ENCODE results near the gene PEX14.

The PEX14 gene

DNA sequence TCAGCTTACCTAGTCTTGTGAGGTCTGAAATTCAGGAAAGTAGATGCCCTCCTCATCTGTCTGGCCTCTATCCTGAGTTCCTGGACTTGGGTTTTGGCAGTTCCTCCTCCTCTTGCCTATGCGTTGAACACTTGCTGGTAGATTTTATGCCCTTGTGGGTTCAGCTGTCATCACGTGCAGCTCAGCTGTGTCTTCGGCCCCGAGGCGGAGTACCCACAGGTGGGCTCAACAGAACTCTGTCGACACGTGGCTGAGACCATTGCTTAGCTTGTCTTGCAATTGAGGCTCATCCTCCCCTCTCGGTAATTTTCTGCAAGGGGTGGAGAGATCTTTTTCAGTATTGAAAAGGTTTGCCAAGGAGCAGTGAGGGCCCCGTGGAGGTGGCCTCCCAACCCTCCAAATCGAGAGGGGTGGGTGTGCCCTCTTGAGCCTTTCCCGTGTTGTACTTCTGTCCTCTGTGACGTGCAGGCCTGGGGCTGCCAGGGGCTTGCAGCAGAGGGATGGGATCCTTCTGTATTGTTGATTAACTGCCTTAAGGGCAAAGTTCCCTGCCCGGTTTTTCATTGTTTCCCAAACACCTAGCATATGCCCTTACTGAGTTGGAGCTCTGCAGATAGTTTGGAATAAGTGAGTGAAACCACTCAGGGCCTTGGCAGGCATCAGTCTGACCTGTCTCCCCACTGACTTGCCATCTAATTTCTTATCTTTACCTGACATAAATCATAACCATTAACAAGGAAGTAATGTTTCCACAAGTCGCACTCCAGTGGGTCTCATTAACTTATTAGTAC, 41.6 kb upstream of the PEX14 start:
- DNase-seq (ENCODE audit: low read depth) = no peak
- TF ChIP-seq CTCF (IDR thresholded peaks at IDR 0.05; ENCODE audit: insufficient read depth, low read depth, low read length, missing control alignments) = no peak
- no peak overlapping the region for H3K4me3 ChIP-seq (ENCODE audit: low read length)

DNA sequence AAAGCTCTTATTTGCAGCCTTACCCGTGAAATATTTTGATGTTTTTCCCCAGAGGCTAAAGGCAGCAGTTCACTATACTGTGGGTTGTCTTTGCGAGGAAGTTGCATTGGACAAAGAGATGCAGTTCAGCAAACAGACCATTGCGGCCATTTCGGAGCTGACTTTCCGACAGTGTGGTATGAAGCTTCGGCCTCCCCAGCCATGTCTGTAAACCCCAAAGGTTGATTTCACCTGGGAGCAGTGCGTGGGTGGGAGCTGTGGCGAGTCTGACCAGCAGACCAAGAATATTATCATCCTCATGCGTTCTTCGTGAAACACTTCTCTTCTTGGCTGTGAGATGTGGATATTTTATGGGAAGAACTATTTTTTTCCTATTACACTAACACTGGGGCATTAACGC, 41.0 kb upstream of the PEX14 start:
- no peak for DNase-seq (ENCODE audit: low read depth)
- H3K4me3 ChIP-seq (ENCODE audit: low read length) = no peak overlapping the region
- no peak for TF ChIP-seq CTCF (IDR thresholded peaks at IDR 0.05; ENCODE audit: insufficient read depth, low read depth, low read length, missing control alignments)

- no peak overlapping the region for H3K4me3 ChIP-seq (ENCODE audit: low read length)
- no peak for DNase-seq (ENCODE audit: low read depth)
- TF ChIP-seq CTCF (IDR thresholded peaks at IDR 0.05; ENCODE audit: insufficient read depth, low read depth, low read length, missing control alignments) = no peak
These were observed 40.2 kb upstream of the PEX14 start for GRCh38 chr1:10434590-10434989.

GRCh38 chr1:10437052-10437451, 37.7 kb upstream of the PEX14 start:
- DNase-seq (ENCODE audit: low read depth) = no peak
- no peak for TF ChIP-seq CTCF (IDR thresholded peaks at IDR 0.05; ENCODE audit: insufficient read depth, low read depth, low read length, missing control alignments)
- H3K4me3 ChIP-seq (ENCODE audit: low read length) = no peak overlapping the region

- no peak for TF ChIP-seq CTCF (IDR thresholded peaks at IDR 0.05; ENCODE audit: insufficient read depth, low read depth, low read length, missing control alignments)
- DNase-seq (ENCODE audit: low read depth) = no peak
- no peak overlapping the region for H3K4me3 ChIP-seq (ENCODE audit: low read length)
These were observed 36.0 kb upstream of the PEX14 start for GRCh38 chr1:10438677-10439163.

DNA sequence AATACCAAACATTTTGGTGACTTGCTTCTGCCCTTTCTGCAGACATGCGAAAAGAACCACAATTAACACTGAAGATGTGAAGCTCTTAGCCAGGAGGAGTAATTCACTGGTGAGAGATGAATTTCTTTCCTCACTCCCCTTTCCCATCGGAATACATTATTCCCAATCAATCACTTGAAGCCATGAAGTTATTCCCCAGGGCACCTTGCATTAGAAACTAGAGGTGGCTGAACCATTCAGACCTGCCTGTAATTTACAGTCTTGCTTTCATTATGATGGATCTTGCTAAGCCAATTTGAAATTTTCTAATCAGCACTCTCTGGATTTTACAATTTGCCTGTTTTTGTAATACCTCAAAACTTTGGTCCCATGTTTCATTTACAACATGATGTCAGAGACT, 34.4 kb upstream of the PEX14 start:
- no peak for DNase-seq (ENCODE audit: low read depth)
- TF ChIP-seq CTCF (IDR thresholded peaks at IDR 0.05; ENCODE audit: insufficient read depth, low read depth, low read length, missing control alignments) = no peak
- H3K4me3 ChIP-seq (ENCODE audit: low read length) = no peak overlapping the region

DNA sequence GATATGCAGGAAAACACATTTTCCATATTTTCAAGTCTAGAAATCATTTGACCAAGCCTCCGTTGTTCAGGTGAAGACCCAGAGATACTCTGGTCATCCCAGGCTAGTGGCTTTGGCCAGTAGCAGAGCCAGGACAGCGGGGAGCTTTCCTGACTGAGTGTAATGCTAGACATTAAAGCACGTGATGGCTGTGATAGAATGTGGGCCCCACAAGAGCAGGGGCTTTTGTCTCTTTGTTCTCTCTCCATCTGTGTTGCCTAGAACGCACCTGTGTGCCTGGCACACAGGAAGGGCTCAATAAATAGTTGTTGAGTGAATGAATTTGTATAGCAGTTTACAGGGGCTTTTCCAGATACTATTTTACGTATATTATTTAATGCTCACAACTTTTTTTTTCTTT, 34.0 kb upstream of the PEX14 start:
- DNase-seq (ENCODE audit: low read depth) = no peak
- no peak overlapping the region for H3K4me3 ChIP-seq (ENCODE audit: low read length)
- TF ChIP-seq CTCF (IDR thresholded peaks at IDR 0.05; ENCODE audit: insufficient read depth, low read depth, low read length, missing control alignments) = no peak
